Stimulated activated CD4-positive, alpha-beta T cell treated with anti-CD3 and anti-CD28 coated beads, Interleukin-1b, Interleukin-23, amount 100 ng/mL, for 24 hours (primary cell): Measurements from ENCODE around the gene KRT4.
"Not testable (repeated sequence)": the region's sequence is repeated elsewhere in the genome, so short reads cannot be mapped to it uniquely, and the experiment has no call there.

Experiments
- DNase-seq, 4 experiments: peaks; one replicate each; pipeline ENCODE4 v3.0.0-alpha.2; 2020; ENCODE audit warnings: low read depth in 4 of 4, low spot score in 1 of 4

Gene KRT4

DNA sequence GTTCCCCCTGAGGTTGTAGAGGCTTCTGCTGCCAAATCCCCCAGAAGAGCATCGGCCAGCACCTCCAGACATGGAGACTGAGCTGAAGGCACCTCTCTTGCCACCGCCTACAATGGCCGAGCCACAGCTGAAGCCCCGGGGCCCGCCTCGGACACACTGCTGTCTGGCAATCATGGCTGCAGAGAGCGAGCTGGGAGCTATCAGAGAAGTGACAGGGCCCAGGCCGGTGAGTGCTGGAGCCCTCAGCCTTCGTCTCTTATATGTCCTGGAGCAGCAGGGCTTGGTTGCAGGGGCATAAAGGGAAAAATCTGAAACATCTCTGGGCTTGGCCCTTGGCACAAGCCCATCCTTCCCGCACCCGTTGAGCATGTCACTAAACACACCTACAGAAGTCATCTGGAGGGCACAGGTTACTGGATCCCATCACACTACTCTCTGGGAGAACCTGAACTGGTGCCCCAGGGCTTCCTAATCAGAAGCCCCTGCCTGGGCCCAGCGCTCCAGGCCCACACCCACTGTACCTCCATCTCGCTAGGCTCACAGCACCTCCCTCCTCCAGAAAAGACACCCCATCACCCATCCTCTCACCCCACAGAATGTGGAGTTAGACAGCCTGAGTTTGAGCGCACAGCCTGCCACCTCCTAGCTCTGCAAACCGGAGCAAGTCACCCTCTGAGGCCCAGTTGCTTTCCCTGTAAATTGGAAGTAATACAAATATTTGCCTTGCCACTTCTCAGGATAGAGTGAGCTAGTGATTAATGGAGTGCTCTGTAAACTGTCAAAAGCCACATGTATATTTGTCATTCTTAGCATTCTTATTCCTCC, at the start of gene KRT4:
TSS of gene KRT4 (minus strand) at position 232 of the 825 bp plus-strand sequence. CDS start at position 174, 58 bp downstream.
- no peak for DNase-seq

DNA sequence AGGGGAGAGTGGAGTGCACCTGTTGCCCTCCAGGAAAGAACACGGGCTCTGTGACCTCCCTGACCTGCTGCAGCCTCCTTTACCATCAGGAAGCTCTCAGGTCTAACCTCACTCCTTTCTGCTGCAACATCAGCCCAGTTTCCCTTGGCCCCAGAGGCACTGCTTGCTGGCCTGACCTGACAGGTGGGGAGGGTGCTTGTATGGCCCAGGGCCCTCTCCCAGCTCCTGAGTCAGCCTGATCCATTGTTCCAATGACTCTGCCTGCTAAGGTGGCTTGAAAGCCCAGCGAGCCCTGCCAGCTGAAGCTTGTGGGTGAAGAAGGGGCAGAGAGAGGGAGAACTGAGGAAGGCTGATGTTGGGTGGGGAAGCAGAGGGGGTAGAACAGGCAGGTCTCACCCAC, 48.1 kb upstream of the KRT4 start:
- DNase-seq, result no peak

DNA sequence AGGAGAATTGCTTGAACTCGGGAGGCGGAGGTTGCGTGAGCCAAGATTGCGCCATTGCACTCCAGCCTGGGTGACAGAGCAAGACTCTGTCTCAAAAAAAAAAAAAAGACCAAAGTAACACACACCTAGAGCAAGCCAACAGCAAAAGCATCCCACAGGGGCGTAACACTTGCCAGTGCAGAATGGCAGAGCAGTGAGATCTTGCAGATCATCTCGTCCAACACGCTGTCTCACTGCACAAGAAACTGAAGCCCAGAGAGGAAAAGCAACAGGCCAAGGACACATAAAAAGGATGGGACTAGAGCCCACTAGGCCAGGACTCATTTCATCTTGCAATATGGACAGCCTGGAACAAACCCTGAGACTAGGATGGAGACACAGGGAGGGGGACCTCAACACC, 47.6 kb upstream of the KRT4 start:
- no peak for DNase-seq

DNA sequence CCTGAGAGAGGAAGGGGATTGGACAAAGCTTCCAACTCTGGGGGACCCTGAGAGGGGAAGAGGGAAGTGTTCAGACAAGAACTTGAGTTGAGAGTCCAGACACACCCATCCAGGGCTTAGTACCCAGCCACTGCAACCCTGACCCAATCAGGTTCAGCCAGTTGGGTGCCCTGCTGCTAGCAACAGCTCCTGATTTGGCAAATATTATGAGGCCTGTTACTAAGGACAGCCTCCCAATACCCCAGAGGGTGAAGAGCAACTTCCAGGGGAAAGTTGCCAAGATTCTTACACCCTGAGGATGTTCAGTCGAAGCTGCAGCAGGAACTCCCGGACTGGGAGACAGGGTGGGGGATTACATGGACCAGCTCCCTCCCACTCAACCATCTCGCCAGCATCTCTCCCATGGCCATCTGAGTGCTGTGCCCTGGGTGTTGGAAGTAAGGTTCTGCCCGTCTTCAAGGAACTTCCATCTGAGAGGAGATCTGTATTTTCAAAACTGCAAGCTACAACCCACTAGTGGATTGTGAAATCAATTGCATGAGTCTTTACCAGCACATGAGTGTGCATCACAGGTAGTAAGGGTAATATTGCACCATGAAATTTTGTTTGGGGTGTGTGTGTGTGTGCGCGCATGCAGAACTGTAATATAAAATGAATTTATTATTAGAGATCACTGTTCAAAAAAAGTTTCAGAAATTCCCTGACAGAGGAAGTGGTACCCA, 46.3 kb upstream of the KRT4 start:
- DNase-seq, result no peak

DNA sequence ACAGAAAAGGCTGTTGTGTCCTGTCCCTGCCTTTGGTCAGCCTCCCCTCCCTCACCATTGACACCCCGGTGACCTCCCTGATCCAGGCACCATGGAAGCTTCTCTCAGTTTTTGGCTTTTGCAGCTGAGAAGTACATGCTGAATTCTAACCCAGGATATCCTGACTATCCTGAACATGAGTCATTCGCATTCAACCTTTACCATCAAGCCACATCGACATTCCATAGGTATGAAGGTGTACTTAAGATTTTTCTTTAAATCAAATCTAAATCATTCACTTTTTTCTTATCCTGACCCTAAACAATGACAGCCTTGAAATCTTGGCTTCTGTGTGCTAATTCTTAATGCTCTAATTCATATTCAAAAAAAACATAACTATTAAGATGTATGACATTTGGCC, 43.6 kb upstream of the KRT4 start:
- DNase-seq, result no peak

DNA sequence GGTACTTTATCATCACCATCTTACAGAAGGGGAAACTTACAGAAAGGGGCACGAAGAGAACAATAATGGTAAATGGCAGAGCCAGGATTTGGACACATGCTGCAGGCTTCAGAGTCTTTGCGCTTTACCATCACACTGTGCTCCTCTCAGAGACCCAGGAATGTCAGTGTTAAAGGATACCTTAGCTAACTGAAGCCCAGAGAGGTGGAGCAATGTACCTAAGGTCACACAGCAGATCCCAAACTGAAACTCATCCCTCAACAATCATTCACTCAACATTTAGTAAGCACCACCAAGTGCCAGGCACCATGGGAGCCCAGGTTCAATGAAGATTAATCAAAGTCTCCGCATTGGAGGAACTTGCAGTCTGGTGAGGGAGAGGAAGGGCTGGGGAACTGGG, 42.9 kb upstream of the KRT4 start:
- DNase-seq, result no peak

DNA sequence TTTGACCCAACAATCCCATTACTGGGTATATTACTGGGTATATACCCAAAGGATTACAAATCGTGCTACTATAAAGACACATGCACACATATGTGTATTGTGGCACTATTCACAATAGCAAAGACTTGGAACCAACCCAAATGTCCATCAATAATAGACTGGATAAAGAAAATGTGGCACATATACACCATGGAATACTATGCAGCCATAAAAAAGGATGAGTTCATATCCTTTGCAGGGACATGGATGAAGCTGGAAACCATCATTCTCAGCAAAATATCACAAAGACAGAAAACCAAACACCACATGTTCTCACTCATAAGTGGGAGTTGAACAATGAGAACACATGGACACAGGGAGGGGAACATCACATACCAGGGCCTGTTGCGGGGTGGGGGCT, 42.2 kb upstream of the KRT4 start:
- not testable (repeated sequence) for DNase-seq

DNA sequence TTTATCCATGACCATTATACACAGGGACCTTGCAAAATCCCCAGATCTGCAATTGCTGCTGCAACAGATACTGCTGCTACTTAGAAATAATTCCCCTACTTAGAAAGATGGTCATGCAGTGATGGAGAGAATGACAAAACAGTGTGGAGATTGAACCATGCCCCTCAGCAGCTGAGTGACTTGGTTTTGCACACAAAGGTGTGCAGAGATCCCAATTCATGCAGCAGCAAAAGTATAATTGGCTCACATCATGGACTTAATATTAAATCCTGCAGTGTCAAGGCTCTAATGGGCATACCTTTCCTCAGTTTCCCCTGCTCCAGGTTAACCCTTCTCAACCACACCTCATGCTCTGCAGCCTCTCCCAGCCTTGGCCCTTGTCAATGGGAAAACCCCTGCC, 37.9 kb upstream of the KRT4 start:
- DNase-seq, result no peak

DNA sequence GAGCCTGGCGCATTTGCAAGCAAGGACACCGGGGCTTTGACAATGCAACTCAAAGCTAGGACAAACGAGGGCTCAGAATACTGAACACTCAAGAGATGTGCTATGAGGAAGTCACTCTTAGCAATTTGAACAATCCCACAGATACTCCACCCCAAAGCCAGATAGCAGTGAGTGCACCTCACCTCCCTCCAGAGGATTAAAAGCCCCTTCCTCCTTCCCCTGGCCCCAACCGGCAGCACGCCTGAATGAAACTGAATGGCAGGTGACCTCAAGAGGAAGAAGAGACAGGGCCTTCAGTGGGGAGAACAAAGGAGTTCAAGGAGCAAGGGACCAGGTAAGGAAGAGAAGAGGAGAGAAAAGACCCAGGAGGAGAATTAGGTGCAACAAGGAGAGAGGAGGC, 36.8 kb upstream of the KRT4 start:
- no peak for DNase-seq

DNA sequence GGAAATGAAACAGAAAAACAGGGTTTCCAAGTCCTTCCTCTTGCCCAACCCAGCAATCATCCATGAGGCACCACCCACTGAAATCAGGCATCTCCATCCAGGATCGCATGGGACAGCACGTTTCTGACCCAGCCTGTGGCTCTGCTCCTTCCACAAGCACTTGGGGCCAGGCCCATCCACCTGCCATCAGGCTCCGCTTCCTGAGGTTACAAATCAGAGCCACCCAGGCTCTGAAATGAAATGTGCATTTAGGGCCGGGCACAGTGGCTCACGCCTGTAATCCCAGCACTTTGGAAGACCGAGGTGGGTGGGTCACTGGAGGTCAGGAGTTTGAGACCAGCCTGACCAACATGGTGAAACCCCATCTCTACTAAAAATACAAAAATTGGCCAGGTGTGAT, 35.6 kb upstream of the KRT4 start:
- no peak for DNase-seq

DNA sequence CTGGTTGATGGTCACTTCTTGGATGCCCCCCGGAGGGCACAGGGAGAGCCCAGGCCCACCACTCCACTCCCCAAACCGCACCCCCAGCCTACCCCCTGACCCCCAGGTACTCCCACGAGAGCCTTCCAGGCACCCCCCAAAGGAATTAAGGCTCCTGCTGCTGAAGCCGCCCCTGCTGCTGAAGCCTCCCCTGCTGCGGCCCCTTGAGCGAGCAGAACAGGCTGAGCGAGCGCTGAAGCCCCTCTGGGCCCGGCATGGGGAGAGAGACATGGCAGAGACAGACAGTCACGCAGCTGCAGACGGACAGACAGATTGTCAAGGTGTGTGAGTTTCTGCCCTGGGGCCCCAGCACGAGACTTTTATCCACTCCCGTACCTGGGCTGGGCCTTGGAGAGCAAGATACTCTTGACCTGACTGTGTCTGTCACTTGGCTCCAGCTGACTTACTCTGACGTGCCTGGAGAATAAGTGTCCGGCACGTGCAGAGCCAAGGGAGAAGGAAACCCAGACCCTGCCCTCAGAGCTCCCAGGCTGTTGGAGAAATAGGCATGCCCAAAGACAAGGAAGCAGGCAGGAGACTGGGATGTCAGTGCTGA, 34.8 kb upstream of the KRT4 start, which contains the start of gene KRT78:
TSS of gene KRT78 (minus strand) at position 334 of the 595 bp plus-strand sequence. CDS start at position 270, 64 bp downstream.
- no peak for DNase-seq

DNA sequence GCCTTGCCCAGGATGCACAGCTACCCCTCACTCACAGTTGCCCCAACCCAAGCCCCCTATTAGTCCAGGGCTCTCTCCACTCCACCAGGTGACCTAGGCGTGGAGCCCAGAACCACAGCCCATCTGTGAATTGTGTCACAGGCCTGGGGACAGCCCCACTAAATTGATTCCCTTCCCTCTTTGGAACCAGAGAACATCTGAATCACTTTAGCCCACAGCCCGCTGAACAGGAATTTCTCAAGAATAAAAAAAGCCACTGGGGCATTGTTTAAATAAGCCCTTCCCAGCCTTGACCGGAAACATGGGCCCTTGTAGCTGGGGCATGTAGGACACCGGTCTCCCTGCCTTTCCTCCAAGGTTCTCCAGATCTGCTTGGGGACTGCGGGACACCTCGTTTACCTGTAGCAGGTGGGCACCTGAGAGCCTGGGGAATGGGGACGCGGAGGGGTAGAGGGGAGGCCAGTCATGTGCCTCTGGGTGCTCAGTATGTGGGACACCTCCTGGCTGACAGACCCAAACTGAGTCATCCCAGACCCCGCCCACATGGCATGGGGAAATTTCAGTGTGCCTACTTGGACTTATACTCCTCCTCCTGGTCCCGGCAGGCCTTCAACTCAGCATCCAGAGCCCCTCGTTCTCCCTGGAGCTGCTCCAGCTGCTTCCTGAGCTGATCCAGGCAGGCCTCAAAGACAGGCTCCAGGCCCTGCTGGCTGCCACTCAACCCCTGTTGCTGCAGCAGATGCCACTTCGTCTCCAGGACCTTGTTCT, 33.6 kb upstream of the KRT4 start:
- DNase-seq, result no peak

DNA sequence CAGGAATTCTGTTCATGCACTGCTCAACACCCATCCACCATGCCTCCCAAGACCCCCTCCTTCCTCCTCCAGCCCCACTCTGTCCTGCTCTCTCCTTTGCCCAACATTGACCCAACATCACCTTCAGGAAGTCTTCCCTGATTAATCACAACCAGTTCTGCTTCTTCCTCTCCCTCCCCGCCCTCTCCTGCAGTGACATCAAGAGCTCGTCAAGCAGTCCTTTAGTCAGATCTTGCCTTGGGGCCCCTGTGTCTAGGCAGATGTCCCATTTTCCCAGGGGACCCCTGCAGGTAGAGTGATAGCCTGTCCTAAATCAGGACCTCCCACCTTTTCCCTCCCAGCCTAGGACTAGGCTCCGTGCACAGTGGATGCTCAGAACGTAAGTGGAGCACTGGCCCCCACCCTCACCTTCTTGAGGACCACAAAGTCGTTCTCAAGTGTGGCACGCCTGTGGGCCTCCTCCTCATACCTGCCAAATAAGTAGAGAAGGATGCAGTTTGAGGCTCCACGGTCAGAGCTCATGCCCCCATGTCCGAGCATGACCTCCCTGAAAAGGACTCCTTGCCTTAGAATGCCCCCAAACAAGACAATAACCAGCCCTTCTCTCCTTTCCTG, 32.5 kb upstream of the KRT4 start:
- no peak for DNase-seq

DNA sequence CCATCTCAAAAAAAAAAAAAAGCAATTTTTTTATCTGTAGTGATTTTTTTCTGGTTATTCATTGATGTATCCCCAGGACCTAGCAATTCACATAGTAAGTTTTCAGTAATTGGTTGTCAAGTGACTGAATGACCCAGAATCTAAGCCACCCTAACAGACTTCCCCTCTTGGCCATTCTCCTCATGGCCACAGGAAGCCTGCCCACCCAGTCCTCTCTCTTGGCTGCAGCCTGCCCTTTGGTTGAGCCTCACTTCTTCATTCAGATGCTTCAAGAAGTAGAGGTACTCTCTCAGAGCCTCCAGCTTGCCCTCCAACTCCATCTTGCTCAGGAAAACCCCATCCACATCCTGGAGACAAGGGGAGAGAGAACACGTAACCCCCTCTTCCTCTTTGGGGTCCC, 32.0 kb upstream of the KRT4 start:
- no peak for DNase-seq

DNA sequence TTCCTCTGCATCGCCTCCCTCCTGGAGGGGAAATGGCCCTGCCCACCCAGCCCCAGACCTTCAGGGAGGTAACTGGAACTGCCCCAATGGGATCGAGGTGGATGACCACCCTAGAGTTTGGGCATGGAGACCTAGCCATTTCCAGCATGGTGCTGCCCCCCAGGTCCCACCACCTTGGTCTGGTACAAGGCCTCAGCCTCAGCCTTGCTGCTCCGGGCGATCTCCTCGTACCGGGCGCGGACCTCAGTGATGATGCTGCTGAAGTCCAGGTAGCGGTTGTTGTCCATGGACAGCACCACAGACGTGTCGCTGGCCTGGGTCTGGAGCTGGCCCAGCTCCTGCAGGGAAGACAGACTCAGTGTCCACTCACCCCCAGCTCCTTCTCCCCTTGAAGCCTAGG, 30.5 kb upstream of the KRT4 start:
- DNase-seq, result no peak

DNA sequence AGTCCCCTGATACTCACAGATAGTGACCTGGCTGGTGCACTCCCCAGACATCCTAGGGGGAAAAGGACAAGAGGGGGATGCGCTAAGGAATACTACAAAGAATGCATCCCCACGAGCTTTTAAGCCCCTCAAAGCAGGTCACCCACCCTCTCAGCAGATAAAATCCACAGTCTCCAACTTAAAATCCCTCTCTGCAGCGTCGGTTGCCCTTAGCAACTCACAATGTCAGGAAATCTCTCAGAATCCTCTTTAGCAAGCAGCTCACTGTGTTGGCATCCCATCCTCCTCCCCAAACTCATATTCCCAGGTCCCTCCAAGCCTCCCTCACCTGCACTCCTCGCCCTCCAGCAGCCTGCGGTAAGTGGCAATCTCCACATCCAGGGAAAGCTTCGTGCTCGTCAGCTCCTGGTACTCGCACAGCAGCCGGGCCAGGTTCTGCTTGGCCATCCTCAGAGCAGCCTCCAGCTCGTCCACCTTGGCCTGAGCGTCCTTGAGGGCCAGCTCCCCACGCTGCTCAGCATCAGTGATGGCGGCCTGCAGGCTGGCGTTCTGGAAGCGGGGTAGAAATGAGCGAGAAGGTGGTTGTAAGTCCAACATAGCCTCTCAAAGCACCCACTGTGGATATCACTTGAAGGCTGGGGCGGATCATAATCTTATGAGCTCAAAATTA, 25.7 kb upstream of the KRT4 start:
- no peak for DNase-seq

DNA sequence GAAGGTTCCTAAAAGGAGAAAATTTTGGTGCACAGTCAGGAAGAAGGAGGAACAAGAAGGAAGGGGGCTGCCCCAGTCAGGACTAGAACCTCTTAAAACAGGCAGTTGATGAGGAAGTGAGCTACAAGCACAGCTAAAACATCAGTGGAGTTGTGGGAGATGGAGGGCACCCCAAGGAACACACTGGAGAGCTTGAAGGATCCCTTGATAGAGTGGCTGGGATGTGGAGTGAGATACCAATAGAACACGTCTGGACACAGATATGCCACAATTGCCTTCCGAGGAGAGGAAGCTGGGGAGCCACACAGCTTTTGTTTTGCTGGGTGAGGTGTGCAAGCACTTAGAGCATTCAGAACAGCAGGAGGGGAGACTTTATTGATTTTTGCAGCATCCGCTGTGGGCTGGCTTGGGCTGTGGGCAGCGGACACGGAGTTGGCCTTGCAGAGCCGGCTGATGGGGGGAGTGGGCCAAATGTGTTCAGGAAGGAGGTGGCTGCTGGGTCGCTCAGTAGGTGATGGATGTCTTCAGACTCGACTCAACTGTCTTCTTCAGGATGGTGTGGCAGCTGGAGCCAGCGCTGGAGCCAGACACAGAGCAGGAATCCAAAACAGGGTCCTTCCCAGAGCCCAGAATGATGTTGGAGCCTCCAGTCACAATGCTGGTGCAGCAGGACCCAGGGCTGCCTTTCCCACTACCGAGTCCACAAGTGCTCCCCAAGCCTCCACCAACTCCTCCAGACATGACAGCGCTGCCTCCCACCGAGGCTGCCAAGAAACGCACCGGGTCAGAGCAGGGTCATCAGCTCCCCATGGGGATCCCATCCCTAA, 24.9 kb upstream of the KRT4 start:
- no peak for DNase-seq

DNA sequence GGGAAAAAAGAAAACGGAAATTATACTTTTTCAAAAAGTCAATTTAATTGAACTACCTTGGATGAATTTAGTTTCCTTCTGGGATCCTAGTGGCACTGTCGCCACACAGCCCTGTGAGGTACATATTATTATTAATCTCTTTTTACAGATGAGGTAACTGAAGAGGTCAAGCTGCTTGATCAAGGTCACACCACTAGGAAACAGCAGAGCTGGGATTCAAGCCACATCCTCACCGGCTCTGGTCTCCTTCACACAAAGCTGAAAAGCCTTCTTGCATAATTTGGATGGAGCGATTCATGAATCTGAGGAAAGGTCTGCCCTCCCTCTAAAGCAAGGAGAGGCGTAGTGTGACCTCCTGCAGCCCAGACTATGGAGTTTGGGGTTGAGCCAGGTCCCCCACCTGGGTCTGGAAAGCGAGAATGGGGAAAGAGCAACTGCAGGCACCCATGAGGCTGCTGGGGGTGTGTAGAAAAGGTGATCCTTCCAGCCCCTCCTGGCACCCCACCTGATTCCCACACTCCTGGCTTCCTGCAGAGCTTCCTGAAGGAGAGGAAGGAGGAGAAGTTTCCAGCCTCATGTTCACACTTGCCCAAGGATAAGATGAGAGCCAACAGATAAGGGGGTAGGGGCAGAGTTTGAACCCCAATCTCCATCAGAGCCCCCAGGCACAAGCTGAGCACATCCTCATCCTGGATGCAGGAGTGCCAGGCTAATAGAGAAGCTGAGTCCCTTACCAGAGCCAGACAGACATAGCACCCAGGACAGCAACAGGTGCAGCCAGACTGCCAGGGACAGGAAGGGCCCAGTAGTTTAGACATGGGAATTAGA, 24.1 kb upstream of the KRT4 start:
- no peak for DNase-seq

DNA sequence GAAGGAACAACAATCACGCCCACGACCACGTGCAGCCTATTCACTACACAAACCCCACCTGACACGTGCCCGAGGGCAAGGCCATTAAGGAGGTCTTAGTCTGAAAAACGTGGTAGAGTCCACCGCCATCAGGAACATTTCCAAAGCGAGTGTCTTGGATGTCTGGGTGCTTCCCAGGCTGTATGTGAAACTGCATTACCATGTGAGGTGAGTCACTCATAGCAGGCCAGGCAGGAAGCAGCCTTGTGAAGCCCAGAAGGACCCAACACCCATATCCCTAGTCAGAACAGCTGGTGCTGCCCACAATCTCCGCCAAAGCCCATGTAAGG, 23.5 kb upstream of the KRT4 start:
- no peak for DNase-seq
